Skin of body (tissue), 2 donors: ENCODE measurements around the gene MS4A13. TPM values are rescaled to one million over a fixed set of nuclear protein-coding genes. Genes with fewer than 3 reads are reported as not detected.
"Not testable (repeated sequence)": the region's sequence is repeated elsewhere in the genome, so short reads cannot be mapped to it uniquely, and the experiment has no call there.

ENCODE experiments used
- DNase-seq: peaks from one replicate; lab custom pipeline; 2025; lab: John Stamatoyannopoulos, UW
- total RNA-seq: library from RNA; depleted of rRNA; stranded (reverse); fragments of >200 nt; gene quantifications from one replicate; pipeline ENCODE4 v1.2.3, GENCODE V29; 2014

The MS4A13 gene
- total RNA-seq, 1 donor from 2014 or later: not detected

GRCh38 chr11:60530454-60531100 lies 15.4 kb downstream of the MS4A13 start:
- DNase-seq: no peak

DNA sequence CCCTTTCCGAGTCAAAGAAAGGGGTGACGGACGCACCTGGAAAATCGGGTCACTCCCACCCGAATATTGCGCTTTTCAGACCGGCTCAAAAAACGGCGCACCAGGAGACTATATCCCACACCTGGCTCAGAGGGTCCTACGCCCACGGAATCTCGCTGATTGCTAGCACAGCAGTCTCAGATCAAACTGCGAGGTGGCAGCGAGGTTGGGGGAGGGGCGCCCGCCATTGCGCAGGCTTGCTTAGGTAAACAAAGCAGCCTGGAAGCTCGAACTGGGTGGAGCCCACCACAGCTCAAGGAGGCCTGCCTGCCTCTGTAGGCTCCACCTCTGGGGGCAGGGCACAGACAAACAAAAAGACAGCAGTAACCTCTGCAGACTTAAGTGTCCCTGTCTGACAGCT lies 17.2 kb downstream of the MS4A13 start:
- not testable (repeated sequence) for DNase-seq

- not testable (repeated sequence) for DNase-seq
Observed at GRCh38 chr11:60538627-60539026, 23.4 kb downstream of the MS4A13 start.

GRCh38 chr11:60544077-60544476 lies 28.9 kb downstream of the MS4A13 start:
- DNase-seq: no peak

DNA sequence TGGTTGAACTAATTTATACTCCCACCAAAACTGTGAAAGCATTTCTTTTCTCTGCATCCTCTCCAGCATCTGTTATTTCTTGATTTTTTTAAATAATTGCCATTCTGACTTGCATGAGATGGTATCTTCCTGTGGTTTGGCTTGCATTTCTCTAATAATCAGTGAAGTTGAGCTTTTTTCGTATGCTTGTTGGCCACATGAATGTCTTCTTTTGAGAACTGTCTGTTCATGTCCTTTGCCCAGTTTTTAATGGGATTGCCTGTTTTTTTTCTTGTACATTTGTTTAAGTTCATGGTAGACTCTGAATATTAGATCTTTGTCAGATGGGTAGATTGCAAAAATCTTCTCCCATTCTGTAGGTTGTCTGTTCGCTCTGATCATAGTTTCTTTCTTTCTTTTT lies 46.1 kb downstream of the MS4A13 start:
- no peak for DNase-seq

- no peak for DNase-seq
Observed at GRCh38 chr11:60563553-60564235, 48.5 kb downstream of the MS4A13 start.

DNA sequence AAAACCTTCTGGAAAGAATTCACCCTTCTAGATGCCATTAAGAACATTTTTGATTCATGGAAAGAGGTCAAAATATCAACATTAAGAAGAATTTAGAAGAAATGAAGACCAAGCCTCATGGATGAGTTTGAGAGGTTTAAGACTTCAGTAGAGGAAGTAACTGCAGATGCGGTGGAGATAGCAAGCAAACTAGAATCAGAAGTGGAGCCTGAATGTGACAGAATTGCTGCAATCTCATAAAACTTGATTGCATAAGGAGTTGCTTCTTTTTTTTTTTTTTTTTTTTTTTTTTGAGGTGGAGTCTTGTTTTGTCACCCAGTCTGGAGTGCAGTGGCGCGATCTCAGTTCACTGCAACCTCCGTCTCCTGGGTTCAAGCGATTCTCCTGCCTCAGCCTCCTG lies 51.6 kb downstream of the MS4A13 start:
- DNase-seq: no peak

DNA sequence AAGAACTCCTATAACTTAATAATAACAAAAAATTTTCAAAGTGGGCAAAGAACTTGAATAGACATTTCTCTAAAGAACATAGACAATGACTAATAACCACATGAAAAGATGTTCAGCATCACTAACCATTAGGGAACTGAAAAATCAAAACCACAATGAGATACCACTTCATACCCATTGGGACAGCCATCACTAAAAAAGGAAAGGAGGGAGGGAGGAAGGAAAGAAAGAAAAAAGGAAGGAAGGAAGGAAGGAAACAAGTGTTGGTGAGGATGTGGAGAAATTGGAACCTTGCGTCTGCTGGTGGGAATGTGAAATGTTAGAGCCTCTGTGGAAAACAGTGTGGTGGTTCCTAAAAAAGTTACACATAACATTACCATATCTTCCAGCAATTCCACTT lies 55.8 kb downstream of the MS4A13 start:
- DNase-seq: no peak

- no peak for DNase-seq
Observed at GRCh38 chr11:60589611-60590010, 74.4 kb downstream of the MS4A13 start.

Other genes starting within 250 kb of the MS4A13 start
- gene MS4A4A, start 234.7 kb upstream of the MS4A13 start, total RNA-seq: 13.8 TPM
- not detected for gene MS4A6E, start 188.1 kb upstream of the MS4A13 start, total RNA-seq
- gene MS4A7, start 136.9 kb upstream of the MS4A13 start, total RNA-seq: 8.4 TPM
- 0.20 TPM for gene MS4A14, start 118.9 kb upstream of the MS4A13 start, total RNA-seq
- not detected for gene MS4A5, start 85.8 kb upstream of the MS4A13 start, total RNA-seq
- gene MS4A1, start 59.5 kb upstream of the MS4A13 start, total RNA-seq: 0.39 TPM
- gene MS4A12, start 22.6 kb upstream of the MS4A13 start, total RNA-seq: not detected
- gene MS4A8, start 184.2 kb downstream of the MS4A13 start, total RNA-seq: not detected
- not detected for gene MS4A18, start 209.3 kb downstream of the MS4A13 start, total RNA-seq
- gene MS4A15, start 241.5 kb downstream of the MS4A13 start, total RNA-seq: not detected